ENCODE results near the gene ROR1. TPM values are rescaled to one million over a fixed set of nuclear protein-coding genes. Genes with fewer than 3 reads are reported as not detected.

Gene ROR1
- total RNA-seq, 1 experiment from 2014 or later: 2.7 TPM

DNA sequence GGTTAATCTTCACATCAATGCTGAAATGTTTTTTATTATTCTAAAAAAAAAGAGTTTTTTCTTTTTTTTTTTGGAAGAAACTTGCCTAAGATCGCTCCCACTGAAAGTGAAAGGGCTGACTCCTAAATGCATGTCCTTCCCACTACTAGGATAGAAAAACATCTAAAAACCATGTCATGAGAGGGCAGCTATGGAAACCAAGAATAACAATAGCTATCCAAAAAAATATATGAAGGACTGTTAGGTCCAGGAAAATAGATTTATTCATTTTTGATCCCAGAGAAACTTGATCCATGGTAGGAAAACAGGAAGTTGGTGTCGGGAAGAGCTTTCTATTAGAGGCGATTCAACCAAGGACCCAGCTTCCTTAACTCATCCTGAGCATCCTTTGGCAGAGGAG, 23.1 kb upstream of the ROR1 start:
- no peak overlapping the region for H2AFZ ChIP-seq (ENCODE audit: low read depth, low read length, poor library complexity, severe bottlenecking)
- H3K9me3 ChIP-seq (ENCODE audit: control insufficient read depth in 1 of 2, insufficient read depth in 1 of 2, low read depth in 1 of 2, low read length in 2 of 2): no peaks in the 10 kb centered on the region
- intact Hi-C loops (cut with micrococcal nuclease): no loop called here
- DNase-seq (ENCODE audit: low read depth, low spot score) (no peak), ATAC-seq (no peak)
- no peaks in the 10 kb centered on the region for H3K27me3 ChIP-seq (ENCODE audit: insufficient read depth, low read length)
- H3K79me2 ChIP-seq (ENCODE audit: insufficient read depth, low read length): no peaks in the 10 kb centered on the region
- ChIA-PET POLR2A (no interaction called here), CTCF (no interaction called here), RAD21 (ENCODE audit: low non-redundant PET in 1 of 2, low total read pairs in 2 of 2, uncharacterized antibody in 2 of 2, unreplicated experiment in 2 of 2) (no interaction called here)
- no peaks in the 10 kb centered on the region for H3K36me3 ChIP-seq (ENCODE audit: control insufficient read depth in 1 of 2, insufficient read depth in 2 of 2, low read length in 2 of 2)
- H3K27ac ChIP-seq (ENCODE audit: low read depth, low read length): no peak overlapping the region
- H4K20me1 ChIP-seq (ENCODE audit: insufficient read depth): no peaks in the 10 kb centered on the region
- H3K4me1 ChIP-seq (ENCODE audit: control insufficient read depth in 1 of 2, insufficient read depth in 2 of 2, low read length in 2 of 2): no peaks in the 10 kb centered on the region
- H3K9me2 ChIP-seq (ENCODE audit: insufficient read depth): no peaks in the 10 kb centered on the region
- no peak for TF ChIP-seq FOSL1 (IDR thresholded peaks at IDR 0.05; ENCODE audit: low read depth)
- TF ChIP-seq RAD21 (IDR thresholded peaks at IDR 0.05; ENCODE audit: low read depth): no peak
- TF ChIP-seq POLR2A (IDR thresholded peaks at IDR 0.05; ENCODE audit: borderline replicate concordance, extremely low read depth, insufficient read depth, insufficient read length): no peak
- TF ChIP-seq, protein P1, sequence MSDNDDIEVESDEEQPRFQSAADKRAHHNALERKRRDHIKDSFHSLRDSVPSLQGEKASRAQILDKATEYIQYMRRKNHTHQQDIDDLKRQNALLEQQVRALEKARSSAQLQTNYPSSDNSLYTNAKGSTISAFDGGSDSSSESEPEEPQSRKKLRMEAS (IDR thresholded peaks at IDR 0.05): no peak
- TF ChIP-seq, protein P2, sequence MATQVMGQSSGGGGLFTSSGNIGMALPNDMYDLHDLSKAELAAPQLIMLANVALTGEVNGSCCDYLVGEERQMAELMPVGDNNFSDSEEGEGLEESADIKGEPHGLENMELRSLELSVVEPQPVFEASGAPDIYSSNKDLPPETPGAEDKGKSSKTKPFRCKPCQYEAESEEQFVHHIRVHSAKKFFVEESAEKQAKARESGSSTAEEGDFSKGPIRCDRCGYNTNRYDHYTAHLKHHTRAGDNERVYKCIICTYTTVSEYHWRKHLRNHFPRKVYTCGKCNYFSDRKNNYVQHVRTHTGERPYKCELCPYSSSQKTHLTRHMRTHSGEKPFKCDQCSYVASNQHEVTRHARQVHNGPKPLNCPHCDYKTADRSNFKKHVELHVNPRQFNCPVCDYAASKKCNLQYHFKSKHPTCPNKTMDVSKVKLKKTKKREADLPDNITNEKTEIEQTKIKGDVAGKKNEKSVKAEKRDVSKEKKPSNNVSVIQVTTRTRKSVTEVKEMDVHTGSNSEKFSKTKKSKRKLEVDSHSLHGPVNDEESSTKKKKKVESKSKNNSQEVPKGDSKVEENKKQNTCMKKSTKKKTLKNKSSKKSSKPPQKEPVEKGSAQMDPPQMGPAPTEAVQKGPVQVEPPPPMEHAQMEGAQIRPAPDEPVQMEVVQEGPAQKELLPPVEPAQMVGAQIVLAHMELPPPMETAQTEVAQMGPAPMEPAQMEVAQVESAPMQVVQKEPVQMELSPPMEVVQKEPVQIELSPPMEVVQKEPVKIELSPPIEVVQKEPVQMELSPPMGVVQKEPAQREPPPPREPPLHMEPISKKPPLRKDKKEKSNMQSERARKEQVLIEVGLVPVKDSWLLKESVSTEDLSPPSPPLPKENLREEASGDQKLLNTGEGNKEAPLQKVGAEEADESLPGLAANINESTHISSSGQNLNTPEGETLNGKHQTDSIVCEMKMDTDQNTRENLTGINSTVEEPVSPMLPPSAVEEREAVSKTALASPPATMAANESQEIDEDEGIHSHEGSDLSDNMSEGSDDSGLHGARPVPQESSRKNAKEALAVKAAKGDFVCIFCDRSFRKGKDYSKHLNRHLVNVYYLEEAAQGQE (IDR thresholded peaks at IDR 0.05; ENCODE audit: low read depth): no peak
- no peak for TF ChIP-seq JUND (IDR thresholded peaks at IDR 0.05)
- TF ChIP-seq ZNF274 (IDR thresholded peaks at IDR 0.05; ENCODE audit: low read depth, low read length): no peak
- no peak for TF ChIP-seq YY1 (IDR thresholded peaks at IDR 0.05; ENCODE audit: extremely low read depth, insufficient replicate concordance, low read depth, low read length)
- TF ChIP-seq, protein P3, sequence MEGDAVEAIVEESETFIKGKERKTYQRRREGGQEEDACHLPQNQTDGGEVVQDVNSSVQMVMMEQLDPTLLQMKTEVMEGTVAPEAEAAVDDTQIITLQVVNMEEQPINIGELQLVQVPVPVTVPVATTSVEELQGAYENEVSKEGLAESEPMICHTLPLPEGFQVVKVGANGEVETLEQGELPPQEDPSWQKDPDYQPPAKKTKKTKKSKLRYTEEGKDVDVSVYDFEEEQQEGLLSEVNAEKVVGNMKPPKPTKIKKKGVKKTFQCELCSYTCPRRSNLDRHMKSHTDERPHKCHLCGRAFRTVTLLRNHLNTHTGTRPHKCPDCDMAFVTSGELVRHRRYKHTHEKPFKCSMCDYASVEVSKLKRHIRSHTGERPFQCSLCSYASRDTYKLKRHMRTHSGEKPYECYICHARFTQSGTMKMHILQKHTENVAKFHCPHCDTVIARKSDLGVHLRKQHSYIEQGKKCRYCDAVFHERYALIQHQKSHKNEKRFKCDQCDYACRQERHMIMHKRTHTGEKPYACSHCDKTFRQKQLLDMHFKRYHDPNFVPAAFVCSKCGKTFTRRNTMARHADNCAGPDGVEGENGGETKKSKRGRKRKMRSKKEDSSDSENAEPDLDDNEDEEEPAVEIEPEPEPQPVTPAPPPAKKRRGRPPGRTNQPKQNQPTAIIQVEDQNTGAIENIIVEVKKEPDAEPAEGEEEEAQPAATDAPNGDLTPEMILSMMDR (IDR thresholded peaks at IDR 0.05 in 2 of 3, conservative IDR thresholded peaks at IDR 0.05 in 1 of 3; ENCODE audit: borderline replicate concordance in 1 of 3, insufficient read depth in 1 of 3, low read depth in 2 of 3, low read length in 2 of 3): no peak
- TF ChIP-seq TCF7L2 (IDR thresholded peaks at IDR 0.05; ENCODE audit: borderline replicate concordance, extremely low read depth, insufficient read depth, insufficient read length): no peak
- TF ChIP-seq EZH2phosphoT487 (IDR thresholded peaks at IDR 0.05; ENCODE audit: borderline replicate concordance): no peak
- TF ChIP-seq SIN3A (IDR thresholded peaks at IDR 0.05; ENCODE audit: low read depth): no peak
- TF ChIP-seq CEBPB (IDR thresholded peaks at IDR 0.05; ENCODE audit: low read depth): no peak
- TF ChIP-seq EGR1 (IDR thresholded peaks at IDR 0.05; ENCODE audit: low read depth): no peak
- no peak for TF ChIP-seq CBX3 (IDR thresholded peaks at IDR 0.05; ENCODE audit: low read depth)
- BruUV-seq (replicated peaks): no TSS peak
- no peak overlapping the region for H3K4me3 ChIP-seq (replicated peaks in 1 of 2; ENCODE audit: low read depth in 1 of 2, low read length in 2 of 2)
- H3K4me2 ChIP-seq (ENCODE audit: low read length): no peak overlapping the region
- no peak overlapping the region for H3K9ac ChIP-seq (ENCODE audit: low read length)

Measured in HCT116 (cell line).